DND-41 (cell line): ENCODE measurements around the gene BCR.

Experiments used
- ATAC-seq: fragments of 200-7000 bp; cut with Tn5 transposase; 3 replicates; pipeline ENCODE4 v1.9.1; 2021; ENCODE audit warnings: low read depth; ENCODE audit not compliant: insufficient read depth
- DNase-seq: peaks from one replicate; pipeline ENCODE4 v3.0.0-alpha.2; 2020
- H2AFZ ChIP-seq: 2 replicates; pipeline ENCODE4 v1.6.0; 2012; ENCODE audit warnings: low read depth, low read length
- H3K27ac ChIP-seq: 2 replicates; pipeline ENCODE4 v1.5.1; 2012; ENCODE audit warnings: low read length, inconsistent platforms
- H3K27me3 ChIP-seq: fragments of 200-600 bp; sonication (generic); 2 replicates; pipeline ENCODE4 v1.6.0; 2012; ENCODE audit warnings: low read length, mild to moderate bottlenecking, inconsistent platforms; ENCODE audit not compliant: insufficient read depth, poor library complexity
- H3K36me3 ChIP-seq: 2 replicates; pipeline ENCODE4 v1.5.1; 2012; ENCODE audit warnings: low read length, inconsistent platforms; ENCODE audit not compliant: insufficient read depth
- H3K4me1 ChIP-seq: 2 replicates; pipeline ENCODE4 v1.5.1; 2012; ENCODE audit warnings: mild to moderate bottlenecking, low read length; ENCODE audit not compliant: insufficient read depth
- H3K4me2 ChIP-seq: 2 replicates; pipeline ENCODE4 v1.6.0; 2012; ENCODE audit warnings: mild to moderate bottlenecking, moderate library complexity, low read length, inconsistent platforms; ENCODE audit not compliant: insufficient read depth
- H3K4me3 ChIP-seq, 2 experiments: fragments of 200-600 bp in 1 of 2; shearing (Covaris generic) in 1 of 2; 2 replicates each; pipeline ENCODE4 v1.5.1; 2012 to 2016; ENCODE audit warnings: inconsistent platforms in 2 of 2, low read length in 2 of 2, mild to moderate bottlenecking in 2 of 2, low read depth in 1 of 2, moderate library complexity in 1 of 2
- H3K79me2 ChIP-seq: 2 replicates; pipeline ENCODE4 v1.6.0; 2012; ENCODE audit warnings: low read length, inconsistent platforms; ENCODE audit not compliant: insufficient read depth
- H3K9ac ChIP-seq: 2 replicates; pipeline ENCODE4 v1.6.0; 2012; ENCODE audit warnings: low read depth, mild to moderate bottlenecking, inconsistent platforms, low read length, moderate library complexity
- H3K9me3 ChIP-seq: 2 replicates; pipeline ENCODE4 v1.5.1; 2012; ENCODE audit warnings: low read length, moderate library complexity, mild to moderate bottlenecking, inconsistent platforms; ENCODE audit not compliant: insufficient read depth, severe bottlenecking
- H4K20me1 ChIP-seq: 2 replicates; pipeline ENCODE4 v1.6.0; 2012; ENCODE audit warnings: low read length; ENCODE audit not compliant: insufficient read depth
- CTCF ChIP-seq: IDR thresholded peaks from 2 replicates; pipeline ENCODE4 v1.5.1; 2012; ENCODE audit warnings: borderline replicate concordance, low read length, moderate library complexity, mild to moderate bottlenecking; ENCODE audit not compliant: poor library complexity, severe bottlenecking; ENCODE audit errors: extremely low read depth
- EZH2 ChIP-seq: IDR thresholded peaks from 3 replicates; pipeline ENCODE4 v1.6.1; 2012; ENCODE audit warnings: borderline replicate concordance, low read depth, mild to moderate bottlenecking, moderate library complexity, low read length, inconsistent platforms; ENCODE audit not compliant: severe bottlenecking

BCR gene

DNA sequence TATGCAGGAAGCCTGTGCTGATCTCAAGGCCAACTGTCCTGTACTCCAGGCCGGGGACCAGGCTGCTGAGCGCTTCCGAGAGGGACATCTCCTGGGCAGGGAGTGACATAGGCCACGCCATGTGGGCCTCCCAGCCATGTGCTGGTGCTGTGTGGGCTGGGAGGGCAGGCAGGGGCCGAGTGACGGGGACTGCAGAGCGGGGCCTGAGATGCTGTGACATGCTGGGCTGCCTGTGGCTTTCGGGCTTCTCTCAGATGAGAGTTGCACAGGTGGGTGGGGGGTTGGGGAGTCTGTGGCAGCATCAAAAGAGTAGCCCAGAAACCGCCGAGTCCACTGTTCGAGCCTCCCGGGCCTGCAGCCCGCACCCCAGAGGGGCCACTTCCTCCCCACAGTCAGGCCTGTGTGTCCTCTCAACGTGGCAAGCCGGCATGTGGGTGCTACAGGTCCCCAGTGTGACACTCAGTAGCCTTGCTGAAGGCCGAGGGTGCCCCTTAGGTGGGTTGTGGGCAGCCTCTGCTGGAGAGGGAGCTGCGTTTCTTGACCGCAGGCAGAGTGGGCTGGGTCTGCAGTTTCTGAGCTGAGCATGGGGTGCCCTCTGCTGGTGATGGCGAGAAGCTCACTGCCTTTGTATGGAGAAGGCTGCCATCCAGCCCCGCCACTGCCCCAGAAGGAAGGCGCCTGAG is 101.2 kb downstream of the BCR start:
- Histone ChIP-seq H3K4me2 (no peak overlapping the region), H3K9me3 (no peaks in the 10 kb centered on the region), H3K79me2 (no peaks in the 10 kb centered on the region), H3K4me3 (no peak overlapping the region), H3K9ac (no peak overlapping the region), H3K27ac (no peak overlapping the region), H3K36me3 (peaks cover 95% of the 10 kb centered on the region), H2AFZ (no peak overlapping the region), H3K27me3 (no peaks in the 10 kb centered on the region), H3K4me1 (no peaks in the 10 kb centered on the region), H4K20me1 (peaks cover 41% of the 10 kb centered on the region)
- ATAC-seq (peak; percentile 84), DNase-seq (peak; percentile 76)
- peak; percentile 94 for TF ChIP-seq CTCF
- no peak for TF ChIP-seq EZH2

DNA sequence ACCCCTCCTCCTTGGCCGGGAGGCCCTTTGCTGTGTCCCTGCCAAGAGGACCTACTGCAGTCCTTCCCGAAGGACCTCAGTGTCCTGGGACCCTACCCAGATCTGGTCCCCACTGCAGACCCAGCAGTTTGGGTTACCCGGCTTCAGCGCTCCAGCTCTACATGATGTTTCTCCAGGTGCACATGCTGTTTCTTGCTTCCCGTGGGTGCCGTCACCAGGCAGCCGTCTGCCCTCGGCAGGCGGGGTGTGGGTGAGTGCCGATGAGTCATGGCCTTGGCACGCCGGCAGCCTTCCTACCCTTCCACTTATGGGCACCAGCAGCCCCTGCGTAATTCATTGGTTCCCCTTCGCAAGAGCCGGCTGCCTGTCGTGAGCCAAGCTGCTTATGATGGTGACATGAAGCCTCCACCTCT is 101.8 kb downstream of the BCR start:
- H3K36me3 ChIP-seq, result peaks cover 96% of the 10 kb centered on the region

GRCh38 chr22:23282516-23282915 is 102.2 kb downstream of the BCR start:
- no peak for TF ChIP-seq CTCF
- no peak for TF ChIP-seq EZH2
- Histone ChIP-seq H3K36me3 (peaks cover 96% of the 10 kb centered on the region), H3K79me2 (no peaks in the 10 kb centered on the region), H2AFZ (no peak overlapping the region), H3K27me3 (no peaks in the 10 kb centered on the region), H3K9ac (no peak overlapping the region), H3K4me1 (no peaks in the 10 kb centered on the region), H3K4me3 (no peak overlapping the region), H3K4me2 (no peak overlapping the region), H4K20me1 (peaks cover 41% of the 10 kb centered on the region), H3K9me3 (no peaks in the 10 kb centered on the region), H3K27ac (no peak overlapping the region)
- ATAC-seq (no peak), DNase-seq (no peak)

More for the DNA sequence above, 101.8 kb downstream of the BCR start:
- Histone ChIP-seq H3K9ac (no peak overlapping the region), H3K9me3 (no peaks in the 10 kb centered on the region), H2AFZ (no peak overlapping the region), H3K27me3 (no peaks in the 10 kb centered on the region), H3K79me2 (no peaks in the 10 kb centered on the region), H3K4me3 (no peak overlapping the region), H4K20me1 (peaks cover 41% of the 10 kb centered on the region), H3K4me1 (no peaks in the 10 kb centered on the region), H3K4me2 (no peak overlapping the region), H3K27ac (no peak overlapping the region)
- ATAC-seq (no peak), DNase-seq (no peak)
- TF ChIP-seq EZH2 (no peak), CTCF (no peak)
